HCT116 (cell line): ENCODE results near the gene MT1G. TPM values are rescaled to one million over a fixed set of nuclear protein-coding genes. Genes with fewer than 3 reads are reported as not detected.

Experiments used
- ATAC-seq: fragments of 200-7000 bp; cut with Tn5 transposase; 2 replicates; pipeline ENCODE4 v1.9.1; 2020; ENCODE audit warnings: mild to moderate bottlenecking, moderate library complexity
- BruUV-seq: library from RNA; stranded (reverse); fragments of 400-500 nt; replicated peaks from 2 replicates; lab custom pipeline; 2021; lab: Mats Ljungman, UMichigan
- CTCF ChIA-PET: fragments of 300-600 bp; sonication (Branson Sonifier 250); formaldehyde crosslinking; loops from one replicate; lab custom pipeline; 2021; ENCODE audit warnings: antibody characterized with exemption; lab: Charles Lee
- POLR2A ChIA-PET: fragments of 300-600, 350-600 bp; sonication (Branson Sonifier 250); formaldehyde crosslinking; loops from one replicate; lab custom pipeline; 2021; ENCODE audit warnings: antibody characterized with exemption; lab: Charles Lee
- RAD21 ChIA-PET, 2 experiments: fragments of 300-600 bp; sonication (Branson Sonifier 250); formaldehyde crosslinking; loops; one replicate each; lab custom pipeline; 2023; ENCODE audit warnings: low total read pairs in 2 of 2; ENCODE audit not compliant: uncharacterized antibody in 2 of 2, unreplicated experiment in 2 of 2, low non-redundant PET in 1 of 2; lab: Charles Lee
- DNase-seq: peaks from one replicate; pipeline ENCODE4 v3.0.0-alpha.2; 2010; ENCODE audit warnings: low read depth, low spot score
- H2AFZ ChIP-seq: fragments of 200-600 bp; shearing (Covaris generic), sonication (generic); 2 replicates; pipeline ENCODE4 v1.6.1; 2017; ENCODE audit warnings: low read depth, mixed run types, mixed read lengths, antibody characterized with exemption, low read length; ENCODE audit not compliant: poor library complexity, severe bottlenecking
- H3K27ac ChIP-seq: 2 replicates; pipeline ENCODE4 v1.5.1; 2012; ENCODE audit warnings: low read depth, low read length
- H3K27me3 ChIP-seq: fragments of 200-600 bp; sonication (generic); 2 replicates; pipeline ENCODE4 v1.6.1; 2016; ENCODE audit warnings: mixed run types, low read length, mixed read lengths; ENCODE audit not compliant: insufficient read depth
- H3K36me3 ChIP-seq, 2 experiments: fragments of 200-500 bp in 1 of 2; fragments of 200-600 bp in 1 of 2; sonication (Bioruptor generic) in 1 of 2; sonication (generic) in 1 of 2; 2 replicates each; pipeline versions ENCODE4 v1.5.1 to v1.6.1; 2014 to 2016; ENCODE audit warnings: low read length in 2 of 2, inconsistent platforms in 1 of 2, mixed read lengths in 1 of 2, mixed run types in 1 of 2; ENCODE audit not compliant: insufficient read depth in 2 of 2, control insufficient read depth in 1 of 2
- H3K4me1 ChIP-seq, 2 experiments: fragments of 200-600 bp in 1 of 2; sonication (generic) in 1 of 2; 2 replicates each; pipeline versions ENCODE4 v1.5.1 to v1.6.1; 2012 to 2017; ENCODE audit warnings: low read length in 2 of 2, inconsistent platforms in 1 of 2, mild to moderate bottlenecking in 1 of 2, mixed read lengths in 1 of 2, mixed run types in 1 of 2, moderate library complexity in 1 of 2; ENCODE audit not compliant: insufficient read depth in 2 of 2, control insufficient read depth in 1 of 2
- H3K4me2 ChIP-seq: fragments of 200-600 bp; sonication (generic); 2 replicates; pipeline ENCODE4 v1.6.1; 2017; ENCODE audit warnings: mixed run types, low read length, mixed read lengths
- H3K4me3 ChIP-seq, 2 experiments: fragments of 200-600 bp in 1 of 2; sonication (generic) in 1 of 2; replicated peaks in 1 of 2; 2 replicates each; pipeline ENCODE4 v1.5.1; 2011 to 2016; ENCODE audit warnings: low read length in 2 of 2, control low read depth in 1 of 2, low read depth in 1 of 2, mild to moderate bottlenecking in 1 of 2, mixed read lengths in 1 of 2, mixed run types in 1 of 2
- H3K79me2 ChIP-seq: fragments of 200-600 bp; sonication (generic); 2 replicates; pipeline ENCODE4 v1.6.1; 2017; ENCODE audit warnings: mild to moderate bottlenecking, mixed run types, low read length, moderate library complexity, mixed read lengths; ENCODE audit not compliant: insufficient read depth
- H3K9ac ChIP-seq: fragments of 200-600 bp; sonication (generic); 2 replicates; pipeline ENCODE4 v1.6.1; 2016; ENCODE audit warnings: low read length, mixed read lengths
- H3K9me2 ChIP-seq: fragments of 200-600 bp; sonication (generic), shearing (Covaris generic); 2 replicates; pipeline ENCODE4 v1.6.1; 2017; ENCODE audit warnings: mixed run types, mild to moderate bottlenecking, moderate library complexity; ENCODE audit not compliant: insufficient read depth
- H3K9me3 ChIP-seq, 2 experiments: fragments of 200-500 bp in 1 of 2; fragments of 200-600 bp in 1 of 2; sonication (Bioruptor generic) in 1 of 2; sonication (generic) in 1 of 2; 2 replicates each; pipeline ENCODE4 v1.6.1; 2014 to 2017; ENCODE audit warnings: low read length in 2 of 2, mixed read lengths in 2 of 2, inconsistent platforms in 1 of 2, low read depth in 1 of 2, mild to moderate bottlenecking in 1 of 2, mixed run types in 1 of 2, moderate library complexity in 1 of 2; ENCODE audit not compliant: control insufficient read depth in 1 of 2, insufficient read depth in 1 of 2
- H4K20me1 ChIP-seq: fragments of 200-600 bp; sonication (generic), shearing (Covaris generic); 2 replicates; pipeline ENCODE4 v1.6.1; 2017; ENCODE audit warnings: mixed run types, mild to moderate bottlenecking, moderate library complexity; ENCODE audit not compliant: insufficient read depth
- CBX3 ChIP-seq: IDR thresholded peaks from 2 replicates; pipeline ENCODE4 v1.6.1; 2012; ENCODE audit warnings: low read depth
- CEBPB ChIP-seq: IDR thresholded peaks from 2 replicates; pipeline ENCODE4 v1.6.1; 2012; ENCODE audit warnings: low read depth
- JUND ChIP-seq: IDR thresholded peaks from 2 replicates; pipeline ENCODE4 v1.6.1; 2012
- POLR2A ChIP-seq: IDR thresholded peaks from 2 replicates; pipeline ENCODE4 v1.7.0; 2011; ENCODE audit warnings: borderline replicate concordance; ENCODE audit not compliant: insufficient read depth, insufficient read length; ENCODE audit errors: extremely low read depth
- POLR2AphosphoS5 ChIP-seq: IDR thresholded peaks from 2 replicates; pipeline ENCODE4 v1.6.1; 2011; ENCODE audit warnings: mild to moderate bottlenecking, low read depth, low read length, moderate library complexity
- SP1 ChIP-seq: IDR thresholded peaks from 2 replicates; pipeline ENCODE4 v1.6.1; 2012; ENCODE audit warnings: low read depth
- SRF ChIP-seq: IDR thresholded peaks from 2 replicates; pipeline ENCODE4 v1.6.1; 2012; ENCODE audit warnings: low read depth
- TCF7L2 ChIP-seq: IDR thresholded peaks from 2 replicates; pipeline ENCODE4 v1.7.0; 2011; ENCODE audit warnings: borderline replicate concordance, inconsistent platforms; ENCODE audit not compliant: insufficient read depth, insufficient read length; ENCODE audit errors: extremely low read depth
- YY1 ChIP-seq: IDR thresholded peaks from 2 replicates; pipeline ENCODE4 v1.6.1; 2011; ENCODE audit warnings: low read length, low read depth, moderate library complexity, mild to moderate bottlenecking; ENCODE audit not compliant: insufficient replicate concordance; ENCODE audit errors: extremely low read depth
- ZFX ChIP-seq: fragments of 450-650 bp; IDR thresholded peaks from 2 replicates; pipeline ENCODE4 v1.6.1; 2017
- ZNF274 ChIP-seq: fragments of 200-500 bp; sonication (Bioruptor generic); IDR thresholded peaks from 2 replicates; pipeline ENCODE4 v1.6.1; 2014; ENCODE audit warnings: mild to moderate bottlenecking, low read depth, low read length, inconsistent platforms
- intact Hi-C: fragments of 100-400 bp; cut with micrococcal nuclease; formaldehyde crosslinking; loops from 2 replicates; pipeline ENCODE4 v1.10.0; 2022
- total RNA-seq: library from RNA; stranded (reverse); gene quantifications from one replicate; pipeline ENCODE4 v1.2.1, GENCODE V29; 2021; ENCODE audit not compliant: unreplicated experiment
- TF ChIP-seq, protein P1 (sequence below): IDR thresholded peaks from 2 replicates; pipeline ENCODE4 v1.6.1; 2012; ENCODE audit warnings: low read depth
- TF ChIP-seq, protein P2 (sequence below): IDR thresholded peaks from 2 replicates; pipeline ENCODE4 v1.6.1; 2012
- TF ChIP-seq, protein P3 (sequence below), 3 experiments: fragments of 200-600 bp in 1 of 3; sonication (generic) in 1 of 3; IDR thresholded peaks in 2 of 3; conservative IDR thresholded peaks in 1 of 3; 2 replicates each; pipeline ENCODE4 v1.5.1; 2012 to 2017; ENCODE audit warnings: low read depth in 2 of 3, low read length in 2 of 3, antibody characterized with exemption in 1 of 3, borderline replicate concordance in 1 of 3, control low read depth in 1 of 3, mild to moderate bottlenecking in 1 of 3, mixed read lengths in 1 of 3, mixed run types in 1 of 3, moderate library complexity in 1 of 3; ENCODE audit not compliant: insufficient read depth in 1 of 3
- TF ChIP-seq, protein P4 (sequence below): IDR thresholded peaks from 2 replicates; pipeline ENCODE4 v1.6.1; 2012

The MT1G gene
- total RNA-seq, 1 experiment from 2014 or later: 1.2 TPM

DNA sequence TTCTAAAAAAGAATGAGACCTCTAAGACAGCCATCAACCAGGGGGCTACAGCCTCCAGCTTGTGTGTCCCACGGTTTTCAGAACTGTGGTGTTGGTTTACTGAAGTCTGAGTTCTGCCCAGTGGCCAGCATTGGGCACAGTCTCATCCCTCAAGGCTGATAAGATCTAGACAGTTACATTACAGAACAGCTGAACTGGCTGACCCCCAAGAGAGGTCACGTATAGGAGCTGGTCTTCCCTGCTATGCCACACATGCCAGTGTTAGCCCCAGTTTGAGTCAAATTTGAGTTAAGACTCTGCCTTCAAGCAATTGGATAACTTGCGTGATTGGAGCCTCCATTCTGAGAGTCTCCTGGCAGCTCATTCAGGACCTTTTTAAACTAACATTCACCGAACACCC is 47.3 kb upstream of the MT1G start (continued):
- TF ChIP-seq, protein P1, sequence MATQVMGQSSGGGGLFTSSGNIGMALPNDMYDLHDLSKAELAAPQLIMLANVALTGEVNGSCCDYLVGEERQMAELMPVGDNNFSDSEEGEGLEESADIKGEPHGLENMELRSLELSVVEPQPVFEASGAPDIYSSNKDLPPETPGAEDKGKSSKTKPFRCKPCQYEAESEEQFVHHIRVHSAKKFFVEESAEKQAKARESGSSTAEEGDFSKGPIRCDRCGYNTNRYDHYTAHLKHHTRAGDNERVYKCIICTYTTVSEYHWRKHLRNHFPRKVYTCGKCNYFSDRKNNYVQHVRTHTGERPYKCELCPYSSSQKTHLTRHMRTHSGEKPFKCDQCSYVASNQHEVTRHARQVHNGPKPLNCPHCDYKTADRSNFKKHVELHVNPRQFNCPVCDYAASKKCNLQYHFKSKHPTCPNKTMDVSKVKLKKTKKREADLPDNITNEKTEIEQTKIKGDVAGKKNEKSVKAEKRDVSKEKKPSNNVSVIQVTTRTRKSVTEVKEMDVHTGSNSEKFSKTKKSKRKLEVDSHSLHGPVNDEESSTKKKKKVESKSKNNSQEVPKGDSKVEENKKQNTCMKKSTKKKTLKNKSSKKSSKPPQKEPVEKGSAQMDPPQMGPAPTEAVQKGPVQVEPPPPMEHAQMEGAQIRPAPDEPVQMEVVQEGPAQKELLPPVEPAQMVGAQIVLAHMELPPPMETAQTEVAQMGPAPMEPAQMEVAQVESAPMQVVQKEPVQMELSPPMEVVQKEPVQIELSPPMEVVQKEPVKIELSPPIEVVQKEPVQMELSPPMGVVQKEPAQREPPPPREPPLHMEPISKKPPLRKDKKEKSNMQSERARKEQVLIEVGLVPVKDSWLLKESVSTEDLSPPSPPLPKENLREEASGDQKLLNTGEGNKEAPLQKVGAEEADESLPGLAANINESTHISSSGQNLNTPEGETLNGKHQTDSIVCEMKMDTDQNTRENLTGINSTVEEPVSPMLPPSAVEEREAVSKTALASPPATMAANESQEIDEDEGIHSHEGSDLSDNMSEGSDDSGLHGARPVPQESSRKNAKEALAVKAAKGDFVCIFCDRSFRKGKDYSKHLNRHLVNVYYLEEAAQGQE: no peak
- TF ChIP-seq CBX3 (no peak), POLR2A (no peak), JUND (no peak), TCF7L2 (no peak), SRF (no peak), SP1 (no peak), ZNF274 (no peak)
- TF ChIP-seq, protein P2, sequence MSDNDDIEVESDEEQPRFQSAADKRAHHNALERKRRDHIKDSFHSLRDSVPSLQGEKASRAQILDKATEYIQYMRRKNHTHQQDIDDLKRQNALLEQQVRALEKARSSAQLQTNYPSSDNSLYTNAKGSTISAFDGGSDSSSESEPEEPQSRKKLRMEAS: no peak
- TF ChIP-seq, protein P3, sequence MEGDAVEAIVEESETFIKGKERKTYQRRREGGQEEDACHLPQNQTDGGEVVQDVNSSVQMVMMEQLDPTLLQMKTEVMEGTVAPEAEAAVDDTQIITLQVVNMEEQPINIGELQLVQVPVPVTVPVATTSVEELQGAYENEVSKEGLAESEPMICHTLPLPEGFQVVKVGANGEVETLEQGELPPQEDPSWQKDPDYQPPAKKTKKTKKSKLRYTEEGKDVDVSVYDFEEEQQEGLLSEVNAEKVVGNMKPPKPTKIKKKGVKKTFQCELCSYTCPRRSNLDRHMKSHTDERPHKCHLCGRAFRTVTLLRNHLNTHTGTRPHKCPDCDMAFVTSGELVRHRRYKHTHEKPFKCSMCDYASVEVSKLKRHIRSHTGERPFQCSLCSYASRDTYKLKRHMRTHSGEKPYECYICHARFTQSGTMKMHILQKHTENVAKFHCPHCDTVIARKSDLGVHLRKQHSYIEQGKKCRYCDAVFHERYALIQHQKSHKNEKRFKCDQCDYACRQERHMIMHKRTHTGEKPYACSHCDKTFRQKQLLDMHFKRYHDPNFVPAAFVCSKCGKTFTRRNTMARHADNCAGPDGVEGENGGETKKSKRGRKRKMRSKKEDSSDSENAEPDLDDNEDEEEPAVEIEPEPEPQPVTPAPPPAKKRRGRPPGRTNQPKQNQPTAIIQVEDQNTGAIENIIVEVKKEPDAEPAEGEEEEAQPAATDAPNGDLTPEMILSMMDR (IDR thresholded peaks at IDR 0.05 in 2 of 3, conservative IDR thresholded peaks at IDR 0.05 in 1 of 3; ENCODE audit: borderline replicate concordance in 1 of 3, insufficient read depth in 1 of 3, low read depth in 2 of 3, low read length in 2 of 3): no peak

DNA sequence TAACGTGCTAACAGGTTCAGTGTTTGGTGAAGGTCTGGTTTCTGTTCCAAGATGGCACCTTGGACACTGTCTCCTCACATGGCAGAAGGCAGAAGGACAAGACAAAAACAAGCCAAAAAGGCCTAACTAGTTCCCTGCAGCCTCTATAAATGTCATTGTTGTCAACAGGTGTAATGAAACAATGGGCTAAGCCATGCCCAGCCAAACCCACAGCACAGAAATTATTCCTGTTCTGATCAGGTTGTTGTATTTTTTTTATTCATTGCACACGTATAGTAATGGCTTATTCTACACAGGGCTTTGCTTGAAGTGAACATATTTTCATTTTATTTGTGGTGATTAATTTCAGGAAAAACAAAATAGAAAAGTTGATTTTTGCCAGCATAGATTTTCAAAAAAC is 45.9 kb upstream of the MT1G start:
- ATAC-seq (no peak), DNase-seq (no peak)
- no peaks in the 10 kb centered on the region for H3K36me3 ChIP-seq
- no peaks in the 10 kb centered on the region for H3K9me2 ChIP-seq
- H2AFZ ChIP-seq: no peak overlapping the region
- no peak overlapping the region for H3K4me3 ChIP-seq
- no peaks in the 10 kb centered on the region for H3K4me1 ChIP-seq
- H3K4me2 ChIP-seq: no peak overlapping the region
- H4K20me1 ChIP-seq: no peaks in the 10 kb centered on the region
- ChIA-PET RAD21 (interaction anchor here in 1 of 2 experiments (0.7 kb wide), 1 partner anchor 12 kb away, joined by 3 read pairs; no protein-coding TSS in a partner anchor), POLR2A (no interaction called here), CTCF (no interaction called here)
- H3K9ac ChIP-seq: no peak overlapping the region
- no peaks in the 10 kb centered on the region for H3K9me3 ChIP-seq
- no TSS peak for BruUV-seq
- intact Hi-C loops: no loop called here
- no peaks in the 10 kb centered on the region for H3K27me3 ChIP-seq
- no peaks in the 10 kb centered on the region for H3K79me2 ChIP-seq
- H3K27ac ChIP-seq: no peak overlapping the region
- TF ChIP-seq, protein P4, sequence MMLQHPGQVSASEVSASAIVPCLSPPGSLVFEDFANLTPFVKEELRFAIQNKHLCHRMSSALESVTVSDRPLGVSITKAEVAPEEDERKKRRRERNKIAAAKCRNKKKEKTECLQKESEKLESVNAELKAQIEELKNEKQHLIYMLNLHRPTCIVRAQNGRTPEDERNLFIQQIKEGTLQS: no peak
- TF ChIP-seq ZFX (no peak), JUND (no peak), CBX3 (no peak), POLR2AphosphoS5 (no peak), YY1 (no peak), POLR2A (no peak), CEBPB (no peak)
- TF ChIP-seq, protein P3 (IDR thresholded peaks at IDR 0.05 in 2 of 3, conservative IDR thresholded peaks at IDR 0.05 in 1 of 3; ENCODE audit: borderline replicate concordance in 1 of 3, insufficient read depth in 1 of 3, low read depth in 2 of 3, low read length in 2 of 3): no peak
- TF ChIP-seq, protein P2: no peak
